Ovary (tissue), 9 donors: ENCODE results near the gene TIMM8B. TPM values are rescaled to one million over a fixed set of nuclear protein-coding genes. Genes with fewer than 3 reads are reported as not detected.

Experiments
- DNase-seq, 5 donors: peaks; one replicate each; pipeline ENCODE4 v3.0.0-alpha.2; 2019 to 2020
- H3K27ac ChIP-seq, 2 donors: fragments of 200-600 bp; one replicate each; pipeline versions ENCODE4 v1.5.1 to v1.8.0; 2019 to 2022
- H3K27me3 ChIP-seq: fragments of 200-600 bp; one replicate; pipeline ENCODE4 v1.8.0; 2022
- H3K36me3 ChIP-seq: fragments of 200-600 bp; sonication (generic); one replicate; pipeline ENCODE4 v1.5.1; 2019
- H3K4me1 ChIP-seq: one replicate; pipeline ENCODE4 v1.8.1; 2013; ENCODE audit warnings: mild to moderate bottlenecking, moderate library complexity; ENCODE audit not compliant: insufficient read depth
- H3K4me3 ChIP-seq: fragments of 200-600 bp; sonication (generic); one replicate; pipeline ENCODE4 v1.5.1; 2017
- H3K9me3 ChIP-seq, 2 donors: fragments of 200-600 bp in 1 of 2; sonication (generic) in 1 of 2; one replicate each; pipeline versions ENCODE4 v1.5.1 to v1.8.1; 2013 to 2019; ENCODE audit warnings: mild to moderate bottlenecking in 1 of 2, moderate library complexity in 1 of 2
- CTCF ChIP-seq, 3 donors: fragments of 450-650 bp in 2 of 3; fragments of 200-600 bp in 1 of 3; IDR thresholded peaks; one replicate each; pipeline versions ENCODE4 v1.5.1 to v1.8.0; 2016 to 2022; ENCODE audit warnings: antibody characterized with exemption in 3 of 3, mild to moderate bottlenecking in 1 of 3
- EP300 ChIP-seq: sonication (generic); formaldehyde crosslinking; IDR thresholded peaks from one replicate; pipeline ENCODE4 v1.6.1; 2017; ENCODE audit warnings: antibody characterized with exemption
- POLR2A ChIP-seq: fragments of 450-650 bp; IDR thresholded peaks from one replicate; pipeline ENCODE4 v1.6.1; 2017; ENCODE audit warnings: antibody characterized with exemption, mild to moderate bottlenecking, moderate library complexity
- WGBS, 3 donors: extraction: QIAGEN DNeasy Blood & Tissue Kit in 1 of 3; methylation state at CpG; one replicate each; pipeline versions ENCODE4 v1.1.5 to v1.1.7; 2013 to 2017; 5-methylcytosine and 5-hydroxymethylcytosine counted together
- intact Hi-C, 4 donors: fragments of 100-400 bp; cut with DNase I; formaldehyde crosslinking; loops; one replicate each; pipeline versions ENCODE4 v1.11.0 to v1.15.1; 2022 to 2023
- polyA plus RNA-seq, 2 donors: library from polyadenylated mRNA; stranded (reverse); fragments of 200-250 nt in 1 of 2; fragments of 350-450 nt in 1 of 2; fragmentation: Illumina TruSeq in 1 of 2; extraction: RNeasy Lipid Tissue Mini Kit (QIAGEN cat#74804) in 1 of 2; gene quantifications; one replicate each; pipeline ENCODE4 v1.2.3, GENCODE V29; 2013 to 2014
- total RNA-seq, 7 donors: library from RNA; depleted of rRNA in 2 of 7; stranded (reverse); fragments of >200 nt in 2 of 7; fragmentation: NEBNext Ultra II Directional in 3 of 7; extraction: Animal tissue kit (Norgen Biotek cat#: 25700) in 3 of 7; gene quantifications; one replicate each; pipeline versions ENCODE4 v1.1.0 to v1.2.4, GENCODE V29; 2016 to 2023
- donor health status: DM: no; HTN: no; CAD: no; lungs with moderate emphysema.
- donor health status: DM: no; HTN: no; CAD: no.
- donor health status: Bipolar disorder and iron deficiency.
- donor health status: DM: yes; HTN: yes; CAD: no.
- donor health status: DM: no; HTN: no; CAD: no.
- donor health status: DM: yes; HTN: yes; CAD: no.

Gene TIMM8B
- total and polyA plus RNA-seq, 9 donors = 21.8 to 71.1 (median 35.6) TPM

GRCh38 chr11:112129656-112130055 is 43.1 kb upstream of the TIMM8B start:
- DNase-seq = no peak
- Histone ChIP-seq H3K9me3 (no peaks in the 10 kb centered on the region), H3K36me3 (no peaks in the 10 kb centered on the region), H3K27me3 (no peaks in the 10 kb centered on the region), H3K4me3 (no peak overlapping the region), H3K4me1 (no peaks in the 10 kb centered on the region), H3K27ac (no peak overlapping the region)
- intact Hi-C loops = no loop called here
- TF ChIP-seq EP300 = no peak
- no peak for TF ChIP-seq POLR2A
- TF ChIP-seq CTCF (IDR thresholded peaks at IDR 0.05) = no peak
- 83 to 89% (median 88%) methylated on average over 5 of the region's 5 CpGs for WGBS, 3 donors

GRCh38 chr11:112128483-112129121 is 42.0 kb upstream of the TIMM8B start:
- 61 to 63% (median 61%) methylated on average over 3 of the region's 3 CpGs for WGBS, 3 donors
- H3K36me3 ChIP-seq = no peaks in the 10 kb centered on the region
- DNase-seq = no peak
- H3K27me3 ChIP-seq = no peaks in the 10 kb centered on the region
- H3K27ac ChIP-seq = no peak overlapping the region
- no peaks in the 10 kb centered on the region for H3K9me3 ChIP-seq
- no peaks in the 10 kb centered on the region for H3K4me1 ChIP-seq
- TF ChIP-seq CTCF (IDR thresholded peaks at IDR 0.05) (no peak), EP300 (no peak), POLR2A (no peak)
- H3K4me3 ChIP-seq = no peak overlapping the region
- intact Hi-C loops = no loop called here

GRCh38 chr11:112127056-112127455 is 40.5 kb upstream of the TIMM8B start:
- WGBS, 3 donors = 91 to 97% (median 91%) methylated on average over 2 of the region's 2 CpGs
- H3K36me3 ChIP-seq = no peaks in the 10 kb centered on the region
- H3K27ac ChIP-seq = no peak overlapping the region
- DNase-seq = no peak
- no peaks in the 10 kb centered on the region for H3K27me3 ChIP-seq
- intact Hi-C loops = no loop called here
- no peak overlapping the region for H3K4me3 ChIP-seq
- no peak for TF ChIP-seq CTCF (IDR thresholded peaks at IDR 0.05)
- no peak for TF ChIP-seq EP300
- no peak for TF ChIP-seq POLR2A
- no peaks in the 10 kb centered on the region for H3K4me1 ChIP-seq
- no peaks in the 10 kb centered on the region for H3K9me3 ChIP-seq

GRCh38 chr11:112123129-112123528 is 36.6 kb upstream of the TIMM8B start:
- no peak for TF ChIP-seq EP300
- no peak for TF ChIP-seq CTCF (IDR thresholded peaks at IDR 0.05)
- TF ChIP-seq POLR2A = no peak

More at GRCh38 chr11:112123129-112123528, 36.6 kb upstream of the TIMM8B start:
- Histone ChIP-seq H3K27me3 (no peaks in the 10 kb centered on the region), H3K9me3 (no peaks in the 10 kb centered on the region), H3K4me1 (no peaks in the 10 kb centered on the region), H3K27ac (no peak overlapping the region), H3K36me3 (no peaks in the 10 kb centered on the region), H3K4me3 (no peak overlapping the region)
- no peak for DNase-seq
- WGBS, 3 donors = 61 to 77% (median 62%) methylated on average over 4 of the region's 4 CpGs
- intact Hi-C loops = no loop called here
